Body of pancreas (tissue), 4 donors: ENCODE results near the gene GLI3. TPM values are rescaled to one million over a fixed set of nuclear protein-coding genes. Genes with fewer than 3 reads are reported as not detected.
A peak's percentile ranks its signal among the peaks of the same experiment; 100 is the strongest.

Source experiments
- ATAC-seq: fragments of 150-250 bp; one replicate; pipeline ENCODE4 v1.9.1; 2016
- DNase-seq, 4 donors: peaks; one replicate each; pipeline ENCODE4 v3.0.0-alpha.2; 2019
- H3K27ac ChIP-seq, 4 donors: fragments of 200-600 bp; sonication (generic); 1 replicate in 3 of 4; 2 replicates in 1 of 4; pipeline versions ENCODE4 v1.5.1 to v1.6.1; 2016 to 2019; ENCODE audit warnings: mild to moderate bottlenecking in 1 of 4, mixed read lengths in 1 of 4, moderate library complexity in 1 of 4
- H3K27me3 ChIP-seq, 2 donors: fragments of 200-600 bp; sonication (generic); one replicate each; pipeline ENCODE4 v1.6.0; 2016; ENCODE audit warnings: mild to moderate bottlenecking in 1 of 2
- H3K36me3 ChIP-seq, 2 donors: fragments of 200-600 bp; sonication (generic); replicated peaks in 1 of 2; 2 replicates each; pipeline ENCODE4 v1.5.1; 2016; ENCODE audit warnings: low read depth in 2 of 2; ENCODE audit not compliant: insufficient read depth in 1 of 2
- H3K4me1 ChIP-seq: fragments of 200-600 bp; sonication (generic); one replicate; pipeline ENCODE4 v1.6.0; 2016
- H3K4me3 ChIP-seq, 2 donors: fragments of 200-600 bp; sonication (generic); 1 replicate in 1 of 2; 2 replicates in 1 of 2; pipeline ENCODE4 v1.5.1; 2016 to 2019
- H3K9me3 ChIP-seq, 3 donors: fragments of 200-600 bp; sonication (generic); 1 replicate in 2 of 3; 2 replicates in 1 of 3; pipeline ENCODE4 v1.5.1; 2016
- POLR2A ChIP-seq, 3 donors: fragments of 450-650 bp; IDR thresholded peaks; one replicate each; pipeline ENCODE4 v1.6.1; 2016; ENCODE audit warnings: antibody characterized with exemption in 3 of 3, mild to moderate bottlenecking in 2 of 3
- WGBS, 2 donors: methylation state at CpG; one replicate each; pipeline ENCODE4 v1.1.5; 2017; 5-methylcytosine and 5-hydroxymethylcytosine counted together
- intact Hi-C: fragments of 100-400 bp; cut with DNase I; formaldehyde crosslinking; loops from one replicate; pipeline ENCODE4 v1.15.1; 2023
- total RNA-seq, 2 donors: library from RNA; depleted of rRNA; stranded (reverse); fragments of >200 nt; gene quantifications; one replicate each; pipeline ENCODE4 v1.1.0, GENCODE V29; 2016
- TF ChIP-seq, protein P1 (sequence below), 7 experiments: fragments of 450-650 bp in 4 of 7; fragments of 200-600 bp in 3 of 7; sonication (generic) in 3 of 7; IDR thresholded peaks; one replicate each; pipeline ENCODE4 v1.5.1; 2016 to 2019; ENCODE audit warnings: antibody characterized with exemption in 7 of 7

The GLI3 gene
- total RNA-seq, 2 donors from 2014 or later: 1.0 to 2.0 TPM

DNA sequence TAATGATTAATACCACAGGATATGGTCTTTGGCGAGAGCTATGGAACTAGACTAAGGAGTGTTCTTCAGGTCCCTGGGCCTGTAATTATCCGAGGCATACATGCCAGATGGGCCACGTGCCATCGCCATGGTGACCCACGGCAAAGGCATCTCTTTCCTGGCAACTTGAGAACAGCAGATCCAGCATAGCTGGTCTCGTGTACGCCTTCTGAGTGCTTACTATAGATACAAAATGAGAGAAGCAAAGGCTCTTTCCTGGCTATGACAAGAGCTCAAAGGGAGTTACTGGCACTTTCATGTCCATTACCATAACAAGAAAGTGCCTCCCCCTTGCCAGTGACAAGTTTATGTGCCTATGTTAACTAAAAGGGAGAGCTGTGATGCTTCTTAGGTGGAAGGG, 26.0 kb upstream of the GLI3 start:
- DNase-seq (peak; percentile 17 to 60 (median 31)), ATAC-seq (no peak)
- TF ChIP-seq POLR2A (IDR thresholded peaks at IDR 0.05): no peak
- TF ChIP-seq, protein P1, sequence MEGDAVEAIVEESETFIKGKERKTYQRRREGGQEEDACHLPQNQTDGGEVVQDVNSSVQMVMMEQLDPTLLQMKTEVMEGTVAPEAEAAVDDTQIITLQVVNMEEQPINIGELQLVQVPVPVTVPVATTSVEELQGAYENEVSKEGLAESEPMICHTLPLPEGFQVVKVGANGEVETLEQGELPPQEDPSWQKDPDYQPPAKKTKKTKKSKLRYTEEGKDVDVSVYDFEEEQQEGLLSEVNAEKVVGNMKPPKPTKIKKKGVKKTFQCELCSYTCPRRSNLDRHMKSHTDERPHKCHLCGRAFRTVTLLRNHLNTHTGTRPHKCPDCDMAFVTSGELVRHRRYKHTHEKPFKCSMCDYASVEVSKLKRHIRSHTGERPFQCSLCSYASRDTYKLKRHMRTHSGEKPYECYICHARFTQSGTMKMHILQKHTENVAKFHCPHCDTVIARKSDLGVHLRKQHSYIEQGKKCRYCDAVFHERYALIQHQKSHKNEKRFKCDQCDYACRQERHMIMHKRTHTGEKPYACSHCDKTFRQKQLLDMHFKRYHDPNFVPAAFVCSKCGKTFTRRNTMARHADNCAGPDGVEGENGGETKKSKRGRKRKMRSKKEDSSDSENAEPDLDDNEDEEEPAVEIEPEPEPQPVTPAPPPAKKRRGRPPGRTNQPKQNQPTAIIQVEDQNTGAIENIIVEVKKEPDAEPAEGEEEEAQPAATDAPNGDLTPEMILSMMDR (IDR thresholded peaks at IDR 0.05): no peak
- Histone ChIP-seq H3K27me3 (no peaks in the 10 kb centered on the region), H3K9me3 (no peaks in the 10 kb centered on the region), H3K27ac (no peak overlapping the region), H3K4me1 (no peaks in the 10 kb centered on the region), H3K36me3 (no peaks in the 10 kb centered on the region), H3K4me3 (no peak overlapping the region)
- WGBS, 2 donors: 49 to 56% methylated on average over 7 of the region's 7 CpGs
- intact Hi-C loops: no loop called here

DNA sequence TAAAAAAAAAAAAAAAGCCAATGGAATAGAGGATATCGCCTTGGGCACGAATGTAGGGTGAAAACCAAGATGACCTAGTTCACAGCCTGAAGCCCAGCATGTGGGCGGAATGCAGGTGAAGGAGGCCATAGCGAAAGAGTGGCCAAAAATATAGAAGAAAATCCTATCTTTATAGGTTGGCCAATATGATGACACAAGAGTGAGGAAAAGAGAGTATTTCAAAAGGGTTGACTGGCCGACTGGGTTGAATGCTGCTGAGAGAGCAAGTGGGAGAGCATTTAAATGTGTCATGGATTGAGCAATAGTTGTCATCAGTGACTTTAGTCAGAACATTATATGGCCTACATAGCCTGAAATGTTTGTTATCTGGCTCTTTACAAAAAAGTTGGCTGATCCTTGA, 17.2 kb upstream of the GLI3 start:
- no peak overlapping the region for H3K4me3 ChIP-seq
- no peaks in the 10 kb centered on the region for H3K9me3 ChIP-seq
- no peaks in the 10 kb centered on the region for H3K36me3 ChIP-seq
- TF ChIP-seq, protein P1 (IDR thresholded peaks at IDR 0.05): no peak
- TF ChIP-seq POLR2A (IDR thresholded peaks at IDR 0.05): no peak
- no peak for ATAC-seq
- H3K4me1 ChIP-seq: no peaks in the 10 kb centered on the region
- no peaks in the 10 kb centered on the region for H3K27me3 ChIP-seq
- intact Hi-C loops: no loop called here
- 80 to 86% methylated on average over 5 of the region's 5 CpGs for WGBS, 2 donors
- no peak overlapping the region for H3K27ac ChIP-seq
- no peak for DNase-seq

DNA sequence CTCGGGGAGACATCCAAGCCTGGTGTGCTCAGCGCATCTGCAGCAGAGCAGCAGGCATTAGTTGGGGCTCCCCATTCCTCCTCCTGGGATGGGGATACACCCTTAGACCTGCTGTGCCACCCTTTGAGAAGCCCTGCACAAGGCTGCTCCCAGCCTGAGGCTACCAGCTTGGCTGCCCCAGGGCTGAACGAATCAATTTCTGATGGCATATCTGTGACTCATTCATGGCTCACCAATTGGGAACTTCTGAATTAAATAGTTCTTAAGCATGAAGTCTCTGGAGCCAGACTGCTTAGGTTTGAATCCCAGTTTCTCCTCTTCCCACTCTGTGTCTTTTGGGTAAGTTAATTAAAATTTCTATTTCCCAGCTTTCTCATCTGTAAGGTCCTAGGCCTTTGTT, 16.3 kb upstream of the GLI3 start:
- no peaks in the 10 kb centered on the region for H3K27me3 ChIP-seq
- ATAC-seq (no peak), DNase-seq (no peak)
- H3K36me3 ChIP-seq: no peaks in the 10 kb centered on the region
- no peaks in the 10 kb centered on the region for H3K9me3 ChIP-seq
- TF ChIP-seq, protein P1 (IDR thresholded peaks at IDR 0.05): no peak
- TF ChIP-seq POLR2A (IDR thresholded peaks at IDR 0.05): no peak
- no peaks in the 10 kb centered on the region for H3K4me1 ChIP-seq
- no peak overlapping the region for H3K27ac ChIP-seq
- H3K4me3 ChIP-seq: no peak overlapping the region
- 66 to 83% methylated on average over 2 to 3 of the region's 3 CpGs for WGBS, 2 donors
- intact Hi-C loops: no loop called here

DNA sequence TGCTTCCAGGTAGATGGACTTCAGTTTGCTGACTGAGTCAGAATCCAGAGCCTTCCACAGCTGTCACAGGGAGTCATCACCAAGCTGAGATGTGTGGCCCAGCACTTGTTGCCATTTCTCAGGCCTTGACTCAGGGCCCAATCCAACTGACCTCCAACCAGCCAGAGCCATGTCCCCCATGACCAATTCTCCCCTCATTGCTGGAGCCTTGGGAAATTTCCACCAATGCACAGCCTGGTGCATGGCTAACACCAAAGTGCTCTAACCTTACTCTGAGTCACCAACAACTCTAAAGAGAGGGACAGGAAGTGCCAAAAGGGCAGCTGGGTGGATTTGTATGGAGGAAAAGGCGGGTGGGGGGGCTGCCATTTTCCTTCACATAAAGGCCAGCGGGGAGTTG, 13.4 kb upstream of the GLI3 start:
- H3K27ac ChIP-seq: no peak overlapping the region
- 65 to 90% methylated on average over 2 of the region's 2 CpGs for WGBS, 2 donors
- H3K27me3 ChIP-seq: no peaks in the 10 kb centered on the region
- ATAC-seq (no peak), DNase-seq (no peak)
- no peak for TF ChIP-seq POLR2A (IDR thresholded peaks at IDR 0.05)
- TF ChIP-seq, protein P1 (IDR thresholded peaks at IDR 0.05): no peak
- no peaks in the 10 kb centered on the region for H3K4me1 ChIP-seq
- H3K4me3 ChIP-seq: no peak overlapping the region
- H3K36me3 ChIP-seq: no peaks in the 10 kb centered on the region
- intact Hi-C loops: no loop called here
- no peaks in the 10 kb centered on the region for H3K9me3 ChIP-seq

DNA sequence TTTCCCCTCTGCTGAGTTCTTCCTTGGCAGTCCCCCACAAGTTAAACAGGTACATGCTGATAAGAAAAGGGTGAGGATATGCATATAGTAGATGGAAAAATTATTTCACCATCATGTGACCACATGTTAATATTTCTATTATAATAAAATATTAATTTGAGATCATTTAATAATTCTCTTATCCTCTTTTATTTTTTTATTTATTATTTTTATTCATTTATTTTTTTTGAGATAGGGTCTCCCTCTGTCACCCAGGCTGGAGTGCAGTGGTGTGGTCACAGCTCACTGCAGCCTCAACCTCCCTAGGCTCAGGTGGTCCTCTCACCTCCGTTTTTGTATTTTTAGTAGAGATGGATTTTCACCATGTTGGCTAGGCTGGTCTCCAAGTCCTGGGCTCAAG, 11.6 kb upstream of the GLI3 start:
- TF ChIP-seq, protein P1 (IDR thresholded peaks at IDR 0.05): no peak
- TF ChIP-seq POLR2A (IDR thresholded peaks at IDR 0.05): no peak
- no peaks in the 10 kb centered on the region for H3K36me3 ChIP-seq
- no peak for DNase-seq
- intact Hi-C loops: no loop called here
- H3K4me1 ChIP-seq: no peaks in the 10 kb centered on the region
- H3K4me3 ChIP-seq: no peak overlapping the region
- WGBS, 2 donors: 43 to 78% methylated on average over 1 of the region's 1 CpG
- ATAC-seq: no peak
- H3K27ac ChIP-seq: no peak overlapping the region
- no peaks in the 10 kb centered on the region for H3K9me3 ChIP-seq
- H3K27me3 ChIP-seq: no peaks in the 10 kb centered on the region
